Endothelial cell of umbilical vein (primary cell): ENCODE measurements around the gene GRIN3A.

Experiments
- JUN ChIP-seq: IDR thresholded peaks from 2 replicates; pipeline ENCODE4 v1.6.1; 2011; ENCODE audit warnings: borderline replicate concordance, low read depth; ENCODE audit not compliant: insufficient read length, insufficient read depth
- POLR2A ChIP-seq: IDR thresholded peaks from 2 replicates; pipeline ENCODE4 v1.6.1; 2012; ENCODE audit warnings: low read depth, mild to moderate bottlenecking, control low read depth, low read length
- POLR2AphosphoS5 ChIP-seq: IDR thresholded peaks from 2 replicates; pipeline ENCODE4 v1.6.1; 2012; ENCODE audit warnings: low read depth, mild to moderate bottlenecking, control low read depth, low read length, moderate library complexity; ENCODE audit not compliant: insufficient read depth
- TF ChIP-seq, protein P1 (sequence below), 2 donors: IDR thresholded peaks; 1 replicate in 1 of 2; 2 replicates in 1 of 2; pipeline ENCODE4 v1.5.1; 2011; ENCODE audit warnings: low read length in 2 of 2, mild to moderate bottlenecking in 2 of 2, moderate library complexity in 2 of 2, control low read depth in 1 of 2, inconsistent platforms in 1 of 2, low read depth in 1 of 2; ENCODE audit not compliant: insufficient read depth in 1 of 2; ENCODE audit errors: extremely low read depth in 1 of 2
- TF ChIP-seq, protein P2 (sequence below): IDR thresholded peaks from 2 replicates; pipeline ENCODE4 v1.6.1; 2011; ENCODE audit not compliant: insufficient read depth, insufficient read length

DNA sequence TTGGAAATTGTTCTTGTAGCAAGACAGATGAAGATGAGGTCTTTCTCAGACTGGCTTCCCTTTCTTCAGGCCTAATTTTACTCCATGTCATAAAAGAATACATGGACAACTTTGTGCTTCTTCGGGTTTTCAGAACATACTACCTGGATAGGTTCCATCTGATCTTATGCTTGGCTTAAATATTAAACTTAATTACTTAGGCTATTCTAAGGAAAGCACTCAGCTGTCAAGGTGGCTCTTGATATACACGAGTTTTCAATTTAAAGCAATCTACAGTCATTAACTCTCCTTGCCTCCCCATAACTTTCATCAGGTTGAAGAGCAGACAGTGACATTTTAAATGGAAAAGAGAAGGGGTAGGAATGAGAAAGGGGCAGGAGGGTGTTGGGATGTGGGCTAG, 134.2 kb downstream of the GRIN3A start:
- TF ChIP-seq JUN (no peak), POLR2A (no peak), POLR2AphosphoS5 (no peak)
- TF ChIP-seq, protein P1, sequence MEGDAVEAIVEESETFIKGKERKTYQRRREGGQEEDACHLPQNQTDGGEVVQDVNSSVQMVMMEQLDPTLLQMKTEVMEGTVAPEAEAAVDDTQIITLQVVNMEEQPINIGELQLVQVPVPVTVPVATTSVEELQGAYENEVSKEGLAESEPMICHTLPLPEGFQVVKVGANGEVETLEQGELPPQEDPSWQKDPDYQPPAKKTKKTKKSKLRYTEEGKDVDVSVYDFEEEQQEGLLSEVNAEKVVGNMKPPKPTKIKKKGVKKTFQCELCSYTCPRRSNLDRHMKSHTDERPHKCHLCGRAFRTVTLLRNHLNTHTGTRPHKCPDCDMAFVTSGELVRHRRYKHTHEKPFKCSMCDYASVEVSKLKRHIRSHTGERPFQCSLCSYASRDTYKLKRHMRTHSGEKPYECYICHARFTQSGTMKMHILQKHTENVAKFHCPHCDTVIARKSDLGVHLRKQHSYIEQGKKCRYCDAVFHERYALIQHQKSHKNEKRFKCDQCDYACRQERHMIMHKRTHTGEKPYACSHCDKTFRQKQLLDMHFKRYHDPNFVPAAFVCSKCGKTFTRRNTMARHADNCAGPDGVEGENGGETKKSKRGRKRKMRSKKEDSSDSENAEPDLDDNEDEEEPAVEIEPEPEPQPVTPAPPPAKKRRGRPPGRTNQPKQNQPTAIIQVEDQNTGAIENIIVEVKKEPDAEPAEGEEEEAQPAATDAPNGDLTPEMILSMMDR (IDR thresholded peaks at IDR 0.05; ENCODE audit: extremely low read depth in 1 of 2, insufficient read depth in 1 of 2, low read depth in 1 of 2, low read length in 2 of 2): no peak
- TF ChIP-seq, protein P2, sequence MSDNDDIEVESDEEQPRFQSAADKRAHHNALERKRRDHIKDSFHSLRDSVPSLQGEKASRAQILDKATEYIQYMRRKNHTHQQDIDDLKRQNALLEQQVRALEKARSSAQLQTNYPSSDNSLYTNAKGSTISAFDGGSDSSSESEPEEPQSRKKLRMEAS: no peak
